GM08714 (cell line): ENCODE measurements around the gene SHPK.

Source experiments
- H3K4me3 ChIP-seq: fragments of 200-500 bp; sonication (Bioruptor generic); 2 replicates; pipeline ENCODE4 v1.5.1; 2014; ENCODE audit warnings: mild to moderate bottlenecking, low read length, inconsistent platforms
- ZNF274 ChIP-seq: IDR thresholded peaks from 2 replicates; pipeline ENCODE4 v1.6.1; 2012; ENCODE audit warnings: mild to moderate bottlenecking, low read depth, low read length

The SHPK gene

DNA sequence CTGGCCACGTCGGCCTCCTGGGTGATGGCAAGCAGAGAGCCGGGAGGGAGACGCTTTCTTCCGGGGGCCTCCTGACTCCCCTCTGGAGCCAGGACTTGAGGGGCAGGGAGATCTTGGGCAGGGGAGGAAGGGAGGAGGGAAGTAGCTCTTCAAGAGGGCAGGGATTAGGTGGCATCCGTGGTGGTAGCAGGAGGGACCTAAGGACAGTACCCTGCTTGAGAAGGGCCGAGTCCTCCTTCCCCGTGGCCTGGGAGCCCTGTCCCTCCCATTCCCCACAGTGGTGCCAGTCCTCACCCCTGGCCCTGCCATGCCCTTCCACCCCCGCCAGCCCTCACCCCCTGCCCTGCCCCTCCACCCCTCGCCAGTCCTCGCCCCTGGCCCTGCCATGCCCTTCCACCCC, 19.7 kb upstream of the SHPK start:
- no peak for TF ChIP-seq ZNF274
- H3K4me3 ChIP-seq: no peak overlapping the region

DNA sequence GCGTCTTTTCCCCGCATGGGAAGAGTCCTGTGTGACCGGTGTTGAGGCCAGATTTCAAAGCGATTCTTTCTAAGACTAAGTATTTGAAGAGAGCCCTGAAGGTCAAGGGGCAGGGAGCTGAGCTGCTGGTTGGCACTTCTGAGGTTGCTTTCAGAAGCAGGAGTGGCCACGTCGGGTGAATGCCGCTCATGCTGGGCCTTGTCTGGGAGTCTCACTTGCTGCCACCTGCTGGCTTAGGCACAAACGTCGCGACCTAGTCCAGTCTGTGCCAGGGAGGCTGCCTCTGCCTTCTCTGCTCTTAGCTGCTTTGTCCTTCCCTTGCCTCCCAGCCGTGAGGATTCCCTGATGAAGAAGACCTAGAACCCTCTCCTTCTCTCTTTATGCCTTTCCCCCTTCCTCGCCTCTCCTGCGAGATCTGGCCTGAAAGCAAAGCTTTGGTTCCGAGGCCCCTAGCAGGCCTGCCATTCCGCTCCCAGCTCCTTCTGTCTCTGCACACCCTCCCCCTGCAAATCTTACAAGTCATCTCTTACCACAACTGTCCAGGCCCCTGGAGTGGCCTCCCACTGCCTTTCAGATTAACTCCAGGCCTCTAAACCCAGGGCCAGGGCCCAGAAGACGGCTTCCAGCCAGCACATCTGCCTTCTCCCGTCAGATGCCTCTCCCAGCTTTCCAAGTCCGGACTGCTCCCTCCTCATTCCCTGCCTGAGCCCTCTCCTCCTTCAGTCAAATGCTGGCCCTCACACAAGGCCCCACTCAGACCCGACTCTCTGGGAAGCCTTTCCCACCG, 11.9 kb upstream of the SHPK start:
- TF ChIP-seq ZNF274: no peak
- H3K4me3 ChIP-seq: no peak overlapping the region

DNA sequence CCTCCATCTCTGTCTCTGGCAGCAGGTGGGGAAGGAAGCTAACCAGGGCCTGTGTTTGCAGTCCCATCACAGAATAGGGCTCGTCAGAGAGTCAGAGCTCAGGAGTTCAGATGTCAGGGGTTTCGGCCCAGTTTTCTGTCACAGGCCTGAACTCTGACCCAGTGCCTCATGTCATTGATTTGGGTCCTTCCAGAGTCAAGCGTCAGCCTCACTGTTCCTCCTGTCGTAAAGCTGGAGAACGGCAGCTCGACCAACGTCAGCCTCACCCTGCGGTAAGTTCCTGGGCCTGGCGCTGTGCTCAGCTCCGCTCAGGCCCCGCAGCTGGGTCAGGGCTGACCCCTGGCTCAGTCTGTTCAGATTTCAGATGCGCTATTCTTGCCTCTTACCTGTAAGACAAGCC, 11.2 kb upstream of the SHPK start:
- no peak overlapping the region for H3K4me3 ChIP-seq
- no peak for TF ChIP-seq ZNF274

DNA sequence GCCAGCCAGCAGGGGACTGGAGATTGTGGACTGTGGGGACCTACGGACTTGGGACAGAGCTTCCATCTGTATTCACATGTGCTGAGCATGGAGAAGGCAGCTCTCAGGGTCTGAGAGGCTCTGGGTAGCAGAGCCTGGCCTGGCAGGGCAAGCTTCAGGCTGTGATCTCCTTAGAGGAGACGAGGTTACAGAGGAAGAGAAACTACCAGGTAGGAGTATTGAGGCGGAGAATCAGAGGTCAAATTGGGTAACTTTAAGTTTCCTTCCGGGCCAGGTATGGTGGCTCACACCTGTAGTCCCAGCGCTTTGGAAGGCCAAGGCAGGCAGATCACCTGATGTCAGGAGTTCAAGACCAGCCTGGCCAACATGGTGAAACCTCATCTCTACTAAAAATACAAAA, 9.3 kb upstream of the SHPK start:
- H3K4me3 ChIP-seq: no peak overlapping the region
- no peak for TF ChIP-seq ZNF274

DNA sequence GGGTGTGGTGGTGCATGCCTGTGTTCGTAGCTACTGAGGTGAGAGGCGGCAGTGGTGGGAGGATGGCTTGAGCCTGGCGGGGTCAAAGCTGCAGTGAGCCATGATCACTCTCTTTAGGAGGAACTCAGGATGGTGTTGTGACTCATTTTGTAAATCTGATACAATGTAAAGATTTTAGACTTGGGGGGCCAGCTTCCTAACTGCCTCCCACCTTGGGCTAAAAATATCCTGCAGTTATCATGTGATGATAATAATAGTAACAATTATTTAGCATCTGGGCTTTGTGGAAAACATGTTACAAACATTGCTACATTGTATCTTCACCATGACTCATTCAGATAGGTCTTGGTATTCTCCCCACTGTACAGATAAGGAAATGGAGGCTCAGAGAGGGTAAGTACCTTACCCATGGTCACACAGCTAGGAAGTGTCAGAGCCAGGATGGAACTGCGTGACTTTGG, 7.9 kb upstream of the SHPK start:
- no peak overlapping the region for H3K4me3 ChIP-seq
- no peak for TF ChIP-seq ZNF274

DNA sequence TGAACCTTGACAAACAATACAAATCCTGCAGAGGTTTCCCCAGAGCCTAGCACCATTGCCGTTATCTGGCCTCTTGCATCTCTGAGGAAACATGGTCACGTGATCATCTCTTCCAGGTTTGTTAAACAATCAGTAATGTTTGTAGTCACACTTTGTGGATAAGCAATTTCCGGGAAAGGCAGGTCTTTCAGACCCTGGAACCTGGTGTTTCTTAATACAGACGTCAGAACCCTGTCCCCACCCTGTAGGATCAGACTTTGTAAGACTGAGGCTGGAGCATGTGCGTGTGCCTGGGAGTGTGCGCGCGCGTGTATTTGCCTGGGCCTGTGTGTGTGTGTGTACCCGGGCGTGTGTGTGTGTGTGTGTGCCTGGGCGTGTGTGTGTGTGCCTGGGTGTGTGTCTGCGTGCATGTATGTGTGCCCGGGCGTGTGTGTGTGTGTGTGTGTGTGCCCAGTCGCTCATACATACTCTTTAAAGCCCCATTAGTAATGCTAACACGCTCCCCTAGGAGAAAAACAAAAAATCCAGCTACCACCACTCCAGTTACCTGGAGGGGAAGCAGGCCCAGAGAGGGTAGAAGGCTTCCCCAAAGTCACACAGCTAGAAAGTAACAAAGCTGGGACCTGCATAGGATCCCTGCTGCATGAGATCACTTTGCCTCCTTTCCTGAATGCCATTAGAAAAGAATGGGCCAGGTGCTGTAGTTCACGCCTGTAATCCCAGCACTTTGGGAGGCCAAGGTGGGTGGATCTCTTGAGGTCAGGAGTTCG, 5.9 kb upstream of the SHPK start:
- TF ChIP-seq ZNF274: no peak
- no peak overlapping the region for H3K4me3 ChIP-seq

DNA sequence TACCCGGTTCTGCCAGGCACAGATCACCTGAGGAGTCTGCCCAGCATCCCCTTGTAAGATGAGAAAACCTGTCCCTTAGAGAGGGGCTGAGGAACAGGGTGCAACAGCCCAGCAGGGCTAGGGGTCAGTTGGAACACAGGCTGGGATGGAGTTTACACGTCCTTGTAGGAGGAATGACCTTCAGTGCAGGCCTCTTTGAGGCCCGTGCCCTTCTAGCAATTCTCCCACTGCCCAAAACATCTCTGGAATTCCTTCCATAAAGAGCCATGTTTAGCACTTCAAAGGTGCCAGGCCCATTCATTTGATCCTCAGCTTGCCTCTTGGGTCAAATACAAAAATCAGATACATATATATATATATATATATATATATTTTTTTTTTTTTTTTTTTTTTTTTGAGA, 5.0 kb upstream of the SHPK start:
- H3K4me3 ChIP-seq: no peak overlapping the region
- TF ChIP-seq ZNF274: no peak

DNA sequence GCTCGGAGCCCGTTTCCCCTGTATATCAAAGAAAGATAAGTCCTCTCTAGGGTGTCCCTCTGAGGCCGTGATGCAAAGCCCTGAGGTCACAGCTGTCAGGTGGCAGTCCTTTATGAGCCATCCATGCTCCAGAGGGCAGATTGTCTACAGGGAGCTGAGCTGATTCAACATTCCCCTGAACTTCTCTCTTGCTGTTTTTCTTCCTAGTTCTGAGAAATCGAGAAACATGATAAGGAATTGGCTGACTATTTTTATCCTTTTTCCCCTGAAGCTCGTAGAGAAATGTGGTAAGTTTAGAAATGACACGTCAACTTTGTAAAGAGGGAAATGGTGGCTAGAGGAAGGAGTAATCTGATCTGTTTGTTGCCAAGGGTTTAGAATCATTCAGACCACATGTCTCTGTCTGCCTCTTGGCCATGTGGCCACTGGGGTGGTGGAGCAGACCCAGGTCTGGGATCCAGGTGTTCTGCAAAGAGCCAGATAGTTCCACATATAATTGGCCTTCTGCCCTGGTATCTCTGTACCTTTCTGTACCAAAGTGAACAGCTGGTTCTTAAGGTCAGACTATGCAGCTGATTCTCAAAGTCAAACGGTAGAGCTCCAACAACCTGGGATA, 4.0 kb upstream of the SHPK start:
- no peak overlapping the region for H3K4me3 ChIP-seq
- TF ChIP-seq ZNF274: no peak

DNA sequence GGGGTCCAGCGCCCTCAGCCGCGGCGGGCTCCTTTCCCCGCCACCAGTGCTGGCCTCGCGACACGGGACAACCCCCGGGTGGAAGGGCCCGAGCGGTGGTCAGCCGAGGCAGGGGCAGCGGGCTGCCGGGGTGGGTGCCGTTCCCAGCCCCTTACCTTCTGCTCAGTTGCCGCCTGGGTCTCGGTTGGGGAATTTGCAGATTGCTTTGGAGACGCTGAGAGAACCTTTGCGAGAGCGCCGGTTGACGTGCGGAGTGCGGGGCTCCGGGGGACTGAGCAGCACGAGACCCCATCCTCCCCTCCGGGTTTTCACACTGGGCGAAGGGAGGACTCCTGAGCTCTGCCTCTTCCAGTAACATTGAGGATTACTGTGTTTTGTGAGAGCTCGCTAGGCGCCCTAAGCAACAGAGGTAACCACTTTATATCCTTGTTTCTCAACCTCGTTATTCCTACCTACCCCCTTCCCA, 891 bp upstream of the SHPK start:
- TF ChIP-seq ZNF274: no peak
- H3K4me3 ChIP-seq: peak overlapping the region; percentile 71

DNA sequence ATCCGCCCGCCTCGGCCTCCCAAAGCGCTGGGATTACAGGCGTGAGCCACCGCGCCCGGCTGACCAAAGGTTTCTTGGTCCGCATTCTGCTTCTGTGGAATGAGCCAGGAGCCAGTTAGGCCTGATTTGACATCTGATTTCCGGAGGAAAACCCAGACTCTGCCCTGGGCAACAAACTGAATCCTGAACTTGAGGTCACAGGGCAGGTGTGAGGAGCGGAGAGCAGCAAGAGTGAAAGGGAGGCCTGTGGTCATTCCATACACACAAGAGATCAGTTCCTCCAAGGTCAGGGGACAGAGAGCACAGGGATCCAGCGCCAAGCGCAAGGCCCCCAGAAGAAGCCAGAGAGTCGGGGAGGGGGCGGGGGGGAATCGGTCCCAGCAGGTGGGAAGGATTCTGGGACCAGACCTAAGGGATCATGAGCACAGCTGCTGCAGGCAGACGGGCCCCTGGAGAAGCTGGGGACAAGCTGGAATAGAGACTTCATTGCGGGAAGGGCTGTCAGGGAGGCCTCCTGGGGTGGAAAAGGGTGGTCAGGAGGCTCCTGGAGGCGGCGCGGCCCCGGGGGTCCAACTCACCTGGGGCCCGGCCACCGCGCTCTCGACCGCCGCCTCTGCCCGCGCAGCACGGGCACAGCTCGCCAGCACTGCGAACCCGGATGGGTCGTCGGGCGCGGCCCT, 436 bp downstream of the SHPK start:
- TF ChIP-seq ZNF274: no peak
- H3K4me3 ChIP-seq: peak overlapping the region; percentile 91

DNA sequence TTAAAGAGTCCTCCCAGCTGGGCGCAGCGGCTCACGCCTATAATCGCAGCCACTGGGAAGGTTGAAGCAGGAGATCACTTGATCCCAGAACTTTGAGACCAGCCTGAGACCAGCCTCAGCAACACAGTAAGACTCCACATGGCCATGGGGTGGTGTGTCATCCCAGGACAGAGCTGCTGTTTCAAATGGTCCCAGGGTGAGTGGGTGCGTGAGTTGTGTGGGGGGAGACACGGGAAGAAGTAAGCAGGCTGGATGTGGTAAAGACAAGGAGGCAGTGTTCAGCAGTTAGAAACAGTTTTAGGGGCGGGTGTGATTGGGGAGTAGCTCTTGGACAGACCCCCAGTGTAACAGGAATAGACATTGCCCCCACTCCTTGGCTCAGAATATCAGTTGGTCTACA, 3.8 kb downstream of the SHPK start:
- no peak overlapping the region for H3K4me3 ChIP-seq

DNA sequence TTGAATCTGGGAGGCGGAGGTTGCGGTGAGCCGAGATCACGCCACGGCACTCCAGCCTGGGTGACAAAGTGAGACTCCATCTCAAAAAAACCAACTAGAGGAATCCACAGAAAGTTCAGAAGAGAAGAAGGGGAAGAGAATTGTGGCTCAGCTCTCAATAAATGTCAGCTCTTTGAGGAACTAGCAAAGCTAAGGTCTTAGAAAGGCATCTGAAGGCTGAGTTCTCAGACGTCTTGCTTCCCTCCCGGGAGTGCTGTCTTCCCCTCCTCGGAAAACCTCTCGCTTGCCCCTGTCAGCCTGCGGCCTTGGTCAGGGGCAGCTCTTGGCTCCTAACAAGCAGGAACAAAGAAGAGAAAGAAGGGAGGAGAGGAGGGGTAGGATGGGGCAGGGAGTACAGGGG, 5.3 kb downstream of the SHPK start:
- TF ChIP-seq ZNF274: no peak
- no peak overlapping the region for H3K4me3 ChIP-seq

More for the DNA sequence above, 3.8 kb downstream of the SHPK start:
- no peak for TF ChIP-seq ZNF274

DNA sequence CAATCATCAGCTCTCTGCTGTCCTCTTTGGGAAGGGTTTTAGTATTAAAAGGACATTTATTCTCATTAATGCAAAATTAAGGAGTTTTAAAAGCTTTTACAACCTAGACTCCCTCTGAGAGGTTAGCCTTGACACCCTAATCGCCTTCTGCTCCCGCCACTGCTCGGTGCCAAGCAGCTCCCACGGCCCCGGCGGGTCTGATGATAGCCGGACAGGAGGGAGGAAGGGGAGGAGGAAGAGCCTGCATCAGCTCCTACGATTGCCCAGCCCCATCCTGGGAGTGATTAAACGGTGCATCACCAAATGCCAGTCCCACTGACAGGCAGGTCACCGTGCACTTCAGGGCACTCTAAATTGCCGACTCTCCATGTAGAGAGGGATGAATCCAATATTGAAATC, 8.3 kb downstream of the SHPK start:
- H3K4me3 ChIP-seq: no peak overlapping the region
- no peak for TF ChIP-seq ZNF274
